Measurements from ENCODE around the gene ARHGAP12.
"Not testable (repeated sequence)": the region's sequence is repeated elsewhere in the genome, so short reads cannot be mapped to it uniquely, and the experiment has no call there.

Gene ARHGAP12

DNA sequence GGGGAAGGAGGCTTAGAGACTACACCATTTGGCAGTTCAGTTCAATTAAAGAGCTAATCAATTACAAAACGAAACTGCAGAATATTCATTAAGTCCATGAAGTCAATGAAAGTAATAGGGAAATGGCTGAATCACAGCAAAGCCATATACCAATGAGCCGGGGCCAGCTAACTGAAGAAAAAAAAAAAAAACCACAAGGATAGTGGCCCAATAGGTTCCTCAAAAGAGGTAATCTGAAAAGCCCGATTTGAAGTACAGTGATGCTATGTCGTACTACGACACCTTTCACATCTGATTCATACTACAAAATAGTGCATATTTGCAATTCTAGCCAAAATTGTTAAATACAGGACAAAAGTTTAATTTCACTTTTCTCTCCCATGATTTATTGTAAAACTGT, 2.5 kb downstream of the ARHGAP12 start:
- DNase-seq (ENCODE audit: low spot score), result no peak

DNA sequence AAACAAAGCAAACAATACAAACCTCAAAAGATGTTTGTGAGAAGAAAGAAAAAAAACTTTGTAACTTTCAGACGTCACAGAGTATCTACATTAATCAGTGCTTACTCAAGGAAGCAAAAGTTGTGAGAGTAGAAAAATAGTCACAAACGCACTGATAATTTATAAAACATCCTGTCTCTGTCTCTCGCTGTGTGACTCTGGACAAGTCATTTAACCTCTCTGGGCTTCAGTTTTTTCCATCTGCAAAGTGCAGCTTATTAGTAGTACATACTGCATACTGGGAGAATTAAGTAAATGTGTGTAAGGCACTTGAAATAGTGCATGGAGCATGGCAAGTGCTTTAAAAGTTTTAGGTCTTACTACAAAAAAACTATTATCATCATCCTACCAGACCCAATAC, 3.8 kb downstream of the ARHGAP12 start:
- DNase-seq (ENCODE audit: low spot score), result no peak

DNA sequence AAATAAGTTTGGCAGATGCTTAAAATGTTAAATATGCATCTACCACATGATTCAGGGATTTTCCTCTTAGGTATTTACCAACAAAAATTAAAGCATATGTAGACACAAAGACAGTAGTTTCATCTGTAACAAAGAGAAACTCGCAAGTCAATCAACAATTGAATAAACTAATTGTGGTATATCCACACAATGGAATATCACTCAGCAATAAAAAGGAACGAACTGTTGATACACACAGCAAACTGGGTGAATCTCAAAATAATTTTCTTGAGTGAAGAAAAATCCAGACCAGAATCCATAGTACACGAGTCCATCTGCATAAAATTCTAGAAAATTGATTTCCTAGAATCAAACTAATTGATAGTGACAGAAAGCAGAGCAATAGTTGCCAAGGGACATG, 5.2 kb downstream of the ARHGAP12 start:
- DNase-seq (ENCODE audit: low spot score), result no peak

DNA sequence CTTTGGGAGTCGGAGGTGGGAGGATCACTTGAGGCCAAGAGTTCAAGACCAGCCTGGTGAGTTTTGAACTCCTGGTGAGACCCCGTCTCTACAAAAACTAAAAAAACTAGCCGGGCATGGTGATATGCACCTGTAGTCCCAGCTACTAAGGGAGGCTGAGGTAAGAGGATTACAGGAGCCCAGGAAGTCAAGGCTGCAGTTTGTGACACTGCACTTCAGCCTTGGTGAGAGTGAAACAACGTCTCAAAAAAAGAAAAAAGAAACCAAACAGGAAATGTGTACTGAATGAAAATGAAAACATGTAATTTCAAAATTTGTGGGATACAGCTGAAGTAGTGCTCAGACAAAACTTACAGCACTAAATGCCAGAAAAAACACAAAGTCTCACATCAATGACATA, 7.6 kb downstream of the ARHGAP12 start:
- no peak for DNase-seq (ENCODE audit: low spot score)

DNA sequence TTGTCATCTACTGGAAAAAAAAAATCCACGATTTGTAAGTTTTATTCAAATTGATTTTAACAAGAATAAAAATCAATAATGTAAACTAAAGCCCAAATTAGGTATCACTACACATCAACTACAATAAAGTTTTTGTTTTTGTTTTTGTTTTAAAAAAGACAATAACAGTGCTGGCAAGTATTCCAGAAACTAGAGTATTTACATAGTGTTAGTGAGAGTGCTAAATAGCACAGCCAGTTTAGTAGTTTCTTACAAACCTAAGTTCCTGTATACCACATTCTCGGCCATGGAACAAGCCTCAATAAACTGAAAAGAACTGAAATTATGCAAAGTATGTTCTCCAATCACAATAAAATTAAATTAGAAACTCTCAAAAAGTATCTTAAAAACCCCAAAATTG, 8.1 kb downstream of the ARHGAP12 start:
- DNase-seq (ENCODE audit: low spot score), result no peak

DNA sequence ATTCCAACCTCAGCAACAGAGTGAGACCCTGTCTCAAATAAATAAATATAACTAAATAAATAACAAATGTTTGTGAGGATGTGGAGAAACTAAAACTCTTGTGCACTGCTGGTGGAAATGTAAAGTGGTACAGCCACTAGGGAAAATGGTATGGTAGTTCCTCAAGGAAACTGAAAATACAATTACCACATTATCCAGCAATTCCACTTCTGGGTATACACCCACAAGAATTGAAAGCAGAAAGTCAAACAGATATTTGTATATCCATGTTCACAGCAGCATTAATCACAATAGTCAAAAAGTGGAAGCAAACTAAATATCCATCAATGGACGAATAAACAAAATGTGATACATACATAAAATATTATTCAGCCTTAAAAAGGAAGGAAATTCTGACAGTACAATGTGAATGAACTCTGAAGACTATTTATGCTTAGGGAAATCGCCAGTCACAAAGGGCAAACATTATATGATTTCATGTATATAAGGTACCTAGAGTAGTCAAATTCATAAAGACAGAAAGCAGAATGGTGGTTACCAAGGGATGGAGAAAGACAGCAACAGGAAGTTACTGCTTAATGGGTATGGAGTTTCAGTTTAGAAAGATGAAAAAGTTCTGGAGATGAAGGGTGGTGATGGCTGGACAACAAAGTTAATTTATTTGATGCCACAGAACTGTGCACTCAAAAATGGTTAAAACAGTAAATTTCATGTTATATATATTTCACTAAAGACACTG, 9.8 kb downstream of the ARHGAP12 start:
- no peak for DNase-seq (ENCODE audit: low spot score)

DNA sequence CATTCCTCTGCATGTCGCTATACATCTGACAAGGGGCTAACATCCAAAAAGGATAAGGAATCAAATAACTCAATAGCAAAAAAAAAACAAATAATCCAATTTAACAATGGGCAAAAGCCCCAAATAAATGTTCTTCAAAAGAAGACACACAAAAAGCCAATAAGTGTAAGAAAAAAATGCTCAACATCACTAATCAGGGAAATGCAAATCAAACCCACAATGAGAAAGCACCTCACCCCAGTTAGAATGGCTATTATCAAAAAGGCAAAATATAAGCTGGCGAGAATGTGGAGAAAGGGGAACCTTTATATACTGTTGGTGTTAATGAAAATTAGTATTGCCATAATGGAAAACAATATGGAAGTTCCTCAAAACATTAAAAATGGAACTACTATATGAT, 14.3 kb downstream of the ARHGAP12 start:
- no peak for DNase-seq (ENCODE audit: low spot score)

DNA sequence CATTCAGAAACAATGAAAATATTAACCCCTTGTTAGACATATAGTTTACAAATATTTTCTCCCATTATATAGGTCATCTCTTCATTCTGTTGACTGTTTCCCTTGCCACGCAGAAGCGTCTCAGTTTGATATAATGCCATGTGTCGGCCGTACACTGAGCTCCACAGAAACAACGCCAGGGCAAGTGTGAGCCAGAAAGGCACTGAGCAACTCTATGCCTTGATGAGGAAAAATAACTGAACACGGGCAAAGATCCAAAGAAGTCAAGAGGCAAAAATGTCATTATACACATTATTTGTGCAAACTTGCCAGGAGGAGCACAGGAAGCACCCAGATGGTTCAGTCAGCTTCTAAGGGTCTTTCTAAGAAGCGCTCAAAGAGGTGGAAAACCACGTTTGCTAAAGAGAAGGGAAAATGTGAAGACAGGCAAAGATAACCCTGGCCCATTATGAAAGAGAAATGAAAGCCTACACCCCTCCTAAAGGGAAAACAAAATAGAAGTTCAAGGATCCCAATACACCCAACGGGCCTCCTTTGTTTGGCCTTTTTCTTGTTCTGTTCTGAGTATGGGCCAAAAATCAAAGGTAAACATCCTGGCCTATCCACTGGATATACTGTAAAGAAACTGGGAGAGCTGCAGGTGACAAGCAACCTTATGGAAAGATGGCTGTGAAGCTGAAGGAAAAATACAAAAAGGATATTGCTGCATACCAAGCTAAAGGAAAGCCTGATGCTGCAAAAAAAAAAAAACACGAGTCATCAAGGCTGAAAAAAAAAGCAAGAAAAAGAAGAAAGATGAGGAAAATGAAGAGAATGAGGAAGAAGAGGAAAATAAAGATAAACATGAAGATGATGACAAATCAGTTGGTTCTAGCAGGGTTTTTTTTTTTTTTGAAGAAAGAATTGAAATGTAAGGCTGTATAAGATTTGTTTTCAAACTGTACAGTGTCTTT, 15.5 kb downstream of the ARHGAP12 start:
- no peak for DNase-seq (ENCODE audit: low spot score)

DNA sequence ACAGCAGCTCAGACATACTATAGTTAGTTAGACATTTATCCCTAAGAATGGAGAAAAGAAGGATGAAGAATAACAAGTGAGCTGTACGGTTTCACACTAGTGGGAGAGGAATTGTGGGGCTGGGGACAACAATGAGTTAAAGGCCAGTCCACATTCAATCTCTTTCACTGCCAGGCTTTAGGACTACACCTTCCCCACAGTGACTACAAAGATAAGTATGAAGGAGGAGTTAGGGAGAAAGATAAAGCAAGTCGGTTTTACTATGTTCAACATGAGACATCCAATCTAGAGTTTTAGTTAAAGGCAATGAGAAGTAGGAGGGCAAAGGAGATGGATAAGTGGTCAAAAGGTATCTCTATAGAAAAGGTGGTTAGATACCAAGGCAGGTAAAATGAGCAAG, 16.3 kb downstream of the ARHGAP12 start:
- DNase-seq (ENCODE audit: low spot score), result no peak

DNA sequence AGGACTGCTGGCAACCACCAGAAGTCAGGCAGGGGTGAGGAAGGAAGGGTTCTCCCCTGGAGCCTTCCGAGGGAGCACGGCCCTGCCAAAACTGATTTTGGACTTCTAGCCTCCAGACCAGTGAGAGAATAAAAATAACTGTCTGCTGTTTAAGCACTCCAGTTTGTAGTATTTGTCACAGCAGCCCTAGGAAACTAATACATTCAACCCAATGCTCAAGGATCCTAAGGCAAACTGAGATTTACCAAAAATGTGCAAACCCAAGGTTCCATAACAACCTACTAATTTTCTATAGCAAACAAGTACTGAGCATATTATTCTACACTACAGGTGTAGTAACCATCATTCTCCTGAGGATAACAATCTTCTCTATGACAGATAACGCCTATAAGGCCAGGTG, 18.6 kb downstream of the ARHGAP12 start:
- DNase-seq (ENCODE audit: low spot score), result no peak

DNA sequence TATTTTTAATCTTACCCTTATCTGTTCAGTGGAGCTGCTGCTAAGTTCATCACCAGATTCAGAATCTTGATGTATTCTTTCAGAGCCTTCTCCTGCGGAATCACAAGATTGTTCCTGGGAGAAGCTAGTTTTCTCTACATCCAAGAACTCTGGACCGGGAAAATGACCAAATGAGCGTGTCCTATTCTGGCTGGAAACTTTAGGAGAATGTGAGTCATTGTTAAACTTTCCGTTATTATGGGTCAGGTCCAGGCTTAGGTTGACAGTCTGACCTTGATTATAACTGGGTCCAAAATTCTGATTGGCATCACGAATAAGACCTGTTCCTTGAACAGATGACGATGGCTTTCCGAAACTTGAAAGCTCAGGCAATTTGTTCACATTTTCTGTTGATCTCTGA, 20.5 kb downstream of the ARHGAP12 start:
- DNase-seq (ENCODE audit: low spot score), result no peak

DNA sequence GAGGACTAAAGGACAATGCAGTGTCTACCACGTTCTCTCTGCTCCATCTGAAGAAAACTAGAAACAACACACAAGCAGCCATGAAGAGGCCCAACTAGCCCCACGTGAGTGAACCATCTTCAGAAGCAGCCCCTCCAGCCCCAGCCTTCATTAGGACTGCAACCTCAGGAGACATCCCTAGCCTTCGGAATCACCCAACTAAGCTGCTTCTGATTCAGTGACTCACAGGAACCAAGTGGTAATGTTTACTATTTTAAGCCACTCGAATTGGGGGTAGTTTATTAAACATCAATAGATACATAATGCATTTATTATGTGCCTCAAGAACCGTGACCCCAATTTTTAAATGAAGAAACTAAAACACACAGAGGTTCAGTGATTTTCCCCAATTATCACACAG, 22.6 kb downstream of the ARHGAP12 start:
- DNase-seq (ENCODE audit: low spot score), result no peak

DNA sequence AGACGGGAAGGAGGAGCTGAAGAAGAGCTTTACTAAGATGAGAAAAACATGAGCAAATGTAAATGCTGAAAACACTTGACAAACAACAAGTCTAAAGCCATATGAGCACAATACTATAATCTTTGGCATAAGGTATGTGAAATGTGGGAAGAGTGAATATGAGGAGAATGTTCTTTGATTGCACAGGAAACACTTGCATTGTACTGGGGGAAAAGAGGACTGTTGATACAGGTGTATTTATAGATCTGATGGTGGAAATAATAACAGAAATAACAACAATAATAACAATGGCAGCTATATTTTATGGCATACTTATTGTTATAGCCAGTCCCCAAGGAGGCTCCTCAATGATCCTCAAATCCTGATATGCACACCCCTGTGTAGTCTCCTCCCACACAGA, 23.0 kb downstream of the ARHGAP12 start:
- no peak for DNase-seq (ENCODE audit: low spot score)

DNA sequence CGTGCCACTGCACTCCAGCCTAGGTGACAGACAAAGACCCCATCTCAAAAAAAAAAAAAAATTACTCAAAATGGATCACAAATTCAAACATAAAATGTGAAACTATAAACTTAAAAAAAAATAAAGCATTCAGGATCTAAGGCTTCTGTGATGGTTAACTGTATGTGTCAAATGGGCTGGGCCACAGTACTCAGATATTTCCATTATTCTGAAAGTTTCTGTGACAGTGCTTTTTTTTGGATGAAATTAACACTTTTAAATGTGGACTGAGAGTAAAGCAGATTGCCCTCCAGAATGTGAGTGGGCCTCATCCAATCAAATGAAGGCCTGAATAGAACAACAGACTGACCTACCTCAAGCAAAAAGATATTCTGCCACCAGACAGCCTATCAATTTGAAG, 26.0 kb downstream of the ARHGAP12 start:
- DNase-seq (ENCODE audit: low spot score), result no peak

DNA sequence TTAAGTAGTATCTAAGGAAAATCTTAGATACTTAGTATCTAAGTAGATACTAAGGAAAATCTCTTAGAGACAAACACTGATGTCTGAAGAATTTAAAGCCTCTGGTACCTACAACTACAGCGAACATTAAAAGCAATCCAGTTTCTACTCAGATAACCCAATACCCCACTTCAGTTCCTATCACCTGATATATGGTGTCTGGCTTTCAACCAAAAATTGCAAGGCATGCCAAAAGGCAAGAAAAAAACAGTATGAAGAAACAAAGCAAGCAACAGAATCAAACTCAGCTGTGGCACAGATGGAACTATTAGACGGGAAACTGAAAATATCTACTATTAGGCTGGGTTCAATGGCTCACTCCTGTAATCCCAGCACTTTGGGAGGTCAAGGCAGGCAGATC, 31.1 kb downstream of the ARHGAP12 start:
- DNase-seq (ENCODE audit: low spot score), result no peak

DNA sequence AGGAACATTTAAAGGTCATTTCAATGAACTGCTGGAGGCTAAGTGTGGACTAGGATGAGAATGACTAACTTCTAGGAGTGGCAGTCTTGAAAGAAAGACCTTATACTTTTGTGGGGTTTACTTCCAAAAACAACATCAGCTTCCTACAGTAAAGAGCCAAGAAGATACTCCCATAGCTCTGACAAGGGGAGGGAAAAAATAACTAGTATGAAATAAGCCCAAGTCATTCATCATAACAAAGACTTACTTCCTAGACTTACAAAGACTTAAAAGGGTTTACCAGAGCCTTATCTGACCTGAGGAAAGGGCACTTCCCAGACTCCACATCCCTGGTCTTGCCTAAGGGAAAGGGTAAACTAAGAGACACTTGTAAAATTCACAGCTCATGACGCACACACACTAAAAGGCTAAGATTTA, 31.7 kb downstream of the ARHGAP12 start:
- no peak for DNase-seq (ENCODE audit: low spot score)

DNA sequence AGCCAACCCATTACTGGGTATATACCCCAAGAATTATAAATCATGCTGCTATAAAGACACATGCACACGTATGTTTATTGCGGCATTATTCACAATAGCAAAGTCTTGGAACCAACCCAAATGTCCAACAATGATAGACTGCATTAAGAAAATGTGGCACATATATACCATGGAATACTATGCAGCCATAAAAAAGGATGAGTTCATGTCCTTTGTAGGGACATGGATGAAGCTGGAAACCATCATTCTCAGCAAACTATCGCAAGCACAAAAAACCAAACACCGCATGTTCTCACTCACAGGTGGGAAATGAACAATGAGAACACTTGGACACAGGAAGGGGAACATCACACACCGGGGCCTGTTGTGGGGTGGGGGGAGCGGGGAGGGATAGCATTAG, 32.9 kb downstream of the ARHGAP12 start:
- not testable (repeated sequence) for DNase-seq (ENCODE audit: low spot score)

DNA sequence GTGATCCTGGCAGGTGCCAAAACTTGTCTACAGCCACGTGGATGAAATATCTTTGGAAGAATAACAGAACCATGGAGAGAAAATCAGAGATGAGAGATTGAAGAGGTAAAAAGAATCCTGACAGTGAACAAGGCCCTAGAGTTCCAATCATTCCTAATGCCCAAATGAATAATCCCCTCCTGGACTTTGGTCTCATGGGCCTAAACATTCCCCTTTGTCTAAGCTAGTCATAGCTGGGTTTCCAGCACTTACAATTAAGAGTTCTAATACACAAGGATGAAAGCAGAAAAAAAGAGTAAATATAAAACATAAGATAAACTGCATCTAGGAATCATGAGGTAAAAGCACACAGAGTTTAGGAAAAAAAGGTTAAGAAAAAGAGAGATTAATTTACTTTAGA, 40.2 kb downstream of the ARHGAP12 start:
- DNase-seq (ENCODE audit: low spot score), result no peak

DNA sequence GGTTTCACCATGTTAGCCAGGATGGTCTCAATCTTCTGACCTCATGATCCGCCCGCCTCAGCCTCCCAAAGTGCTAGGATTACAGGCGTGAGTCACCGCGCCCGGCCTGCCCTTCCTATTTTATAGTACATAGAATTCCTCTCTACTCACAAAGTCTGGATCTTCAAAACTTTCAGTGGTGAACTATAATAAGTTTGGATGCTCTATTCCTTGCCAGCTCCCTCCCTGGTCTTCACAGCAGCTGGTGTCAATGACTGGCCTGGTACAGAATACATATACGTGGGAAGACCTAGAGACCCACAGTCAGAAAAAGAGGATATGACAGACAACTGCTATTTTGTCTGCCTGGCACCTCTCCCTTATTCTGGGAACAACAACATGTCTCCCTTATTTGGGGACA, 40.8 kb downstream of the ARHGAP12 start:
- DNase-seq (ENCODE audit: low spot score), result no peak

DNA sequence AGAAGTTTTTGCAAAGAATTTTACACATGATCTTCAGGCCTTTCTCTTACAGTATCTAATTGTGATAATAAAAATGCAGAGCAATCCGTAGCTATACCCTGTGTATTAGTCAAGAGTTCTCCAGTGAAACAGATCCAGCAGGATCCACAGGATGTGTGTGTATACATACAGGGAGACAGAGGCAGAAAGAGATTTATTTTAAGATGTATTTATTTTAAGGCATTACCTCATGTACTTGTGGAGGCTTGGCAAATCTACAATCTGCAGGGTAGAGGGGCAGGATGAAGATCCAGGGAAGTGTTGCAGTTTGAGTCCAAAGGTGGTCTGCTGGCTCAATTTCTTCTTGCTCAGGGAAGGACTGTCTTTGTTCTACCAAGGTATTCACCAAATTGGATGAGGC, 41.7 kb downstream of the ARHGAP12 start:
- no peak for DNase-seq (ENCODE audit: low spot score)

DNA sequence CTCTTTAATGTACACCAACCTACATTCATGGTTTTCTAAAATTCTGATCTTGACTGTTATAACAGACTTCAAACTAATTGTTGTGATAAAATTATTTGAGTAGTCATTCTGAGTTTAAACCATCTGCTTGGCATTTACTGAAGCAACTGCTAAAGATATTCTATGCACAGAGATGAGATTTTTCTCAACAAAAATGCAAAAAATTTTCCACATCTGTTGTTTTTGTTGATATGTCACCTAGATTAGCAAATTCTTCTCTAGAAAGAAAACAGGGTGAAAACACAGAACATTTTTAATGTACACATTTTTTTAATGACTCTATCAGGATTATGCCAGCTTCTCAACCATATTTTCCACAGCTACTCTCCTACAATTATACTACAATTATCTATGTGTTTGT, 42.7 kb downstream of the ARHGAP12 start:
- no peak for DNase-seq (ENCODE audit: low spot score)

DNA sequence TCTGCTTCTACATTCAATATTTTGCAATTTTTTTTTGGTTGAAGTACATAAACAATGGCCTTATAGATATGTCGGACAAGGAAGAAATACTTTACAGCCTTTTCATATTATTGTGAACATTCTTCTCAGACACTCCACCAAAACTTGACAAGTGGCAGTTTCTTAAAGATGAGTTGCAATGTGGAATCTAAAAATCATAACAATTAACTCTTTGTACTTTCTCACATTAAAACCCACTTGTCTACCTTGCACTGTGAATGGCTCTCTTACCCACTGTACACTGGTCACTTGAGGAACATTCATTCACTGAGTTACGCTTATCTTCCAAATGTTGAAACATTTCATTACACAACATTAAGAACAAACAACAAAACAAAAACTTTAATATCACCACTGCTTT, 44.2 kb downstream of the ARHGAP12 start:
- DNase-seq (ENCODE audit: low spot score), result no peak

DNA sequence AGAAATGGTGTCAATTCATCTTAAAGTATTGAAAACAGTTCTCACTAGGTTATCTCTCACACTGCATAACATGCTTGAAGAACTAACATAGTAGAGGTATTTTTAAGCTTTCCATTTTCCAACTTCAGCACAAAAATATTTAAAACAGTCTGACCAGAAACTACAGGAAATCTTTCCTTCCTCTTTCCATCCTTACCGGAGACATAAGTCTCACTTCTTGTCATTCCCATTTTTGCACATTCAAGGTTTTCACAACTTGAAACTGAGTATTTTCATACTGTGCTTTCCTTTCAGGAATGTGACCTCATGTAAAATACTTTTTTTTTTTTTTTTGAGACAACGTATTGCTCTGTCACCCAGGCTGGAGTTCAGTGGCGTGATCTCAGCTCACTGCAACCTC, 45.2 kb downstream of the ARHGAP12 start:
- DNase-seq (ENCODE audit: low spot score), result no peak

Measured in SK-N-DZ (cell line).